Duodenal mucosa (tissue), 2 donors: ENCODE results near the gene AKAP17A.
A peak's percentile ranks its signal among the peaks of the same experiment; 100 is the strongest.

Source experiments
- H3K27ac ChIP-seq: one replicate; pipeline ENCODE4 v1.7.0; 2013; ENCODE audit warnings: low read depth, low read length
- H3K27me3 ChIP-seq, 2 donors: one replicate each; pipeline ENCODE4 v1.7.0; 2013; ENCODE audit warnings: low read length in 2 of 2, control low read depth in 1 of 2; ENCODE audit not compliant: insufficient read depth in 2 of 2, control insufficient read depth in 1 of 2
- H3K36me3 ChIP-seq, 2 donors: one replicate each; pipeline ENCODE4 v1.7.0; 2013; ENCODE audit warnings: low read length in 2 of 2, control low read depth in 1 of 2; ENCODE audit not compliant: insufficient read depth in 2 of 2, control insufficient read depth in 1 of 2
- H3K4me1 ChIP-seq, 2 donors: one replicate each; pipeline ENCODE4 v1.7.0; 2013; ENCODE audit warnings: low read length in 2 of 2, control low read depth in 1 of 2; ENCODE audit not compliant: insufficient read depth in 2 of 2, control insufficient read depth in 1 of 2
- H3K4me3 ChIP-seq, 2 donors: one replicate each; pipeline ENCODE4 v1.7.0; 2013; ENCODE audit warnings: low read length in 2 of 2, low read depth in 1 of 2
- H3K9ac ChIP-seq, 2 donors: one replicate each; pipeline ENCODE4 v1.7.0; 2013; ENCODE audit warnings: low read length in 2 of 2, low read depth in 1 of 2
- H3K9me3 ChIP-seq, 2 donors: one replicate each; pipeline ENCODE4 v1.7.0; 2013; ENCODE audit warnings: low read length in 2 of 2, control low read depth in 1 of 2; ENCODE audit not compliant: control insufficient read depth in 1 of 2

AKAP17A gene

GRCh38 chrX:1582686-1583437 is 8.5 kb upstream of the AKAP17A start:
- Histone ChIP-seq H3K36me3 (no peaks in the 10 kb centered on the region), H3K4me3 (no peak overlapping the region), H3K9ac (no peak overlapping the region), H3K27me3 (no peaks in the 10 kb centered on the region), H3K27ac (no peak overlapping the region), H3K4me1 (peaks cover 0 to 5% of the 10 kb centered on the region in 2 donors), H3K9me3 (no peaks in the 10 kb centered on the region)

GRCh38 chrX:1584237-1585011 is 7.0 kb upstream of the AKAP17A start:
- no peak overlapping the region for H3K4me3 ChIP-seq
- no peaks in the 10 kb centered on the region for H3K9me3 ChIP-seq
- H3K9ac ChIP-seq = no peak overlapping the region
- H3K4me1 ChIP-seq = peaks cover 0 to 5% of the 10 kb centered on the region in 2 donors
- no peaks in the 10 kb centered on the region for H3K36me3 ChIP-seq
- H3K27me3 ChIP-seq = no peaks in the 10 kb centered on the region
- no peak overlapping the region for H3K27ac ChIP-seq

- Histone ChIP-seq H3K4me1 (peaks cover 0 to 5% of the 10 kb centered on the region in 2 donors), H3K27ac (no peak overlapping the region), H3K9me3 (no peaks in the 10 kb centered on the region), H3K9ac (no peak overlapping the region), H3K36me3 (no peaks in the 10 kb centered on the region), H3K27me3 (no peaks in the 10 kb centered on the region), H3K4me3 (no peak overlapping the region)
These were observed 4.2 kb upstream of the AKAP17A start for GRCh38 chrX:1587161-1587560.

- no peak overlapping the region for H3K27ac ChIP-seq
- peaks cover 8 to 12% of the 10 kb centered on the region in 2 donors for H3K36me3 ChIP-seq
- no peaks in the 10 kb centered on the region for H3K27me3 ChIP-seq
These were observed 1.9 kb upstream of the AKAP17A start for GRCh38 chrX:1589356-1590130.

GRCh38 chrX:1591863-1592469 is 562 bp downstream of the AKAP17A start:
- Histone ChIP-seq H3K27me3 (no peaks in the 10 kb centered on the region), H3K27ac (peak overlapping the region; percentile 47), H3K9me3 (no peaks in the 10 kb centered on the region), H3K4me3 (peak overlapping the region; percentile 88 to 91), H3K36me3 (peaks cover 23 to 33% of the 10 kb centered on the region in 2 donors), H3K4me1 (peaks cover 9 to 18% of the 10 kb centered on the region in 2 donors), H3K9ac (peak overlapping the region; percentile 58 to 93)

More at GRCh38 chrX:1589356-1590130, 1.9 kb upstream of the AKAP17A start:
- Histone ChIP-seq H3K9ac (no peak overlapping the region), H3K4me3 (no peak overlapping the region), H3K9me3 (no peaks in the 10 kb centered on the region), H3K4me1 (peaks cover 9 to 18% of the 10 kb centered on the region in 2 donors)

- Histone ChIP-seq H3K27me3 (no peaks in the 10 kb centered on the region), H3K4me1 (peaks cover 9 to 18% of the 10 kb centered on the region in 2 donors), H3K9ac (peak overlapping the region; percentile 58 to 93), H3K27ac (peak overlapping the region; percentile 47), H3K36me3 (peaks cover 28 to 40% of the 10 kb centered on the region in 2 donors), H3K4me3 (peak overlapping the region; percentile 88 to 91), H3K9me3 (no peaks in the 10 kb centered on the region)
These were observed 1.2 kb downstream of the AKAP17A start for GRCh38 chrX:1592470-1593142.

- Histone ChIP-seq H3K9me3 (no peaks in the 10 kb centered on the region), H3K36me3 (peaks cover 33 to 49% of the 10 kb centered on the region in 2 donors), H3K9ac (peak overlapping the region; percentile 58 to 93), H3K27me3 (no peaks in the 10 kb centered on the region), H3K4me1 (peaks cover 9 to 18% of the 10 kb centered on the region in 2 donors), H3K27ac (no peak overlapping the region), H3K4me3 (peak overlapping the region; percentile 88 to 91)
These were observed 2.2 kb downstream of the AKAP17A start for GRCh38 chrX:1593286-1594271.

- Histone ChIP-seq H3K9me3 (no peaks in the 10 kb centered on the region), H3K4me1 (peaks cover 9 to 18% of the 10 kb centered on the region in 2 donors), H3K9ac (peak overlapping the region in 1 of 2 donors; percentile 18), H3K4me3 (no peak overlapping the region), H3K36me3 (peaks cover 45 to 70% of the 10 kb centered on the region in 2 donors), H3K27ac (no peak overlapping the region), H3K27me3 (no peaks in the 10 kb centered on the region)
These were observed 4.3 kb downstream of the AKAP17A start for GRCh38 chrX:1595711-1596060.
